22Rv1 (cell line): ENCODE results near the gene KIRREL3.

ENCODE experiments used
- ZFX ChIP-seq: fragments of 450-650 bp; IDR thresholded peaks from 2 replicates; pipeline ENCODE4 v1.6.1; 2017; ENCODE audit warnings: antibody characterized with exemption, borderline replicate concordance
- TF ChIP-seq, protein P1 (sequence below): fragments of 450-650 bp; IDR thresholded peaks from 2 replicates; pipeline ENCODE4 v1.5.1; 2017; ENCODE audit warnings: mild to moderate bottlenecking

- TF ChIP-seq, protein P1, sequence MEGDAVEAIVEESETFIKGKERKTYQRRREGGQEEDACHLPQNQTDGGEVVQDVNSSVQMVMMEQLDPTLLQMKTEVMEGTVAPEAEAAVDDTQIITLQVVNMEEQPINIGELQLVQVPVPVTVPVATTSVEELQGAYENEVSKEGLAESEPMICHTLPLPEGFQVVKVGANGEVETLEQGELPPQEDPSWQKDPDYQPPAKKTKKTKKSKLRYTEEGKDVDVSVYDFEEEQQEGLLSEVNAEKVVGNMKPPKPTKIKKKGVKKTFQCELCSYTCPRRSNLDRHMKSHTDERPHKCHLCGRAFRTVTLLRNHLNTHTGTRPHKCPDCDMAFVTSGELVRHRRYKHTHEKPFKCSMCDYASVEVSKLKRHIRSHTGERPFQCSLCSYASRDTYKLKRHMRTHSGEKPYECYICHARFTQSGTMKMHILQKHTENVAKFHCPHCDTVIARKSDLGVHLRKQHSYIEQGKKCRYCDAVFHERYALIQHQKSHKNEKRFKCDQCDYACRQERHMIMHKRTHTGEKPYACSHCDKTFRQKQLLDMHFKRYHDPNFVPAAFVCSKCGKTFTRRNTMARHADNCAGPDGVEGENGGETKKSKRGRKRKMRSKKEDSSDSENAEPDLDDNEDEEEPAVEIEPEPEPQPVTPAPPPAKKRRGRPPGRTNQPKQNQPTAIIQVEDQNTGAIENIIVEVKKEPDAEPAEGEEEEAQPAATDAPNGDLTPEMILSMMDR = no peak
- TF ChIP-seq ZFX = no peak
These were observed 569.0 kb downstream of the KIRREL3 start for GRCh38 chr11:126431401-126432064.
